Liver (tissue), 9 donors: Measurements from ENCODE around the gene COG2. TPM values are rescaled to one million over a fixed set of nuclear protein-coding genes. Genes with fewer than 3 reads are reported as not detected.

Experiments
- DNase-seq: peaks from one replicate; pipeline ENCODE4 v3.0.0-alpha.2; 2017; ENCODE audit warnings: low spot score
- H3K27ac ChIP-seq, 2 donors: one replicate each; pipeline ENCODE4 v1.7.0; 2013; ENCODE audit warnings: inconsistent platforms in 2 of 2, low read length in 2 of 2, control low read depth in 1 of 2, low read depth in 1 of 2, mild to moderate bottlenecking in 1 of 2
- H3K27me3 ChIP-seq, 4 donors: one replicate each; pipeline versions ENCODE4 v1.6.1 to v1.7.0; 2013; ENCODE audit warnings: low read length in 3 of 4, inconsistent platforms in 1 of 4, mild to moderate bottlenecking in 1 of 4, moderate library complexity in 1 of 4; ENCODE audit not compliant: control insufficient read depth in 4 of 4, insufficient read depth in 4 of 4
- H3K36me3 ChIP-seq, 4 donors: one replicate each; pipeline versions ENCODE4 v1.6.1 to v1.7.0; 2013; ENCODE audit warnings: low read length in 3 of 4, mild to moderate bottlenecking in 3 of 4, low read depth in 1 of 4, moderate library complexity in 1 of 4; ENCODE audit not compliant: control insufficient read depth in 4 of 4, insufficient read depth in 3 of 4
- H3K4me1 ChIP-seq, 4 donors: one replicate each; pipeline versions ENCODE4 v1.6.1 to v1.7.0; 2013; ENCODE audit warnings: low read length in 3 of 4, mild to moderate bottlenecking in 3 of 4, moderate library complexity in 1 of 4; ENCODE audit not compliant: control insufficient read depth in 4 of 4, insufficient read depth in 4 of 4
- H3K4me3 ChIP-seq, 3 donors: one replicate each; pipeline versions ENCODE4 v1.6.1 to v1.7.0; 2013; ENCODE audit warnings: low read length in 3 of 3, control low read depth in 1 of 3, low read depth in 1 of 3, mild to moderate bottlenecking in 1 of 3
- H3K9ac ChIP-seq, 2 donors: one replicate each; pipeline ENCODE4 v1.7.0; 2013; ENCODE audit warnings: low read length in 2 of 2, mild to moderate bottlenecking in 2 of 2, moderate library complexity in 2 of 2, control low read depth in 1 of 2, low read depth in 1 of 2
- H3K9me3 ChIP-seq, 4 donors: one replicate each; pipeline versions ENCODE4 v1.6.1 to v1.7.0; 2013; ENCODE audit warnings: low read length in 3 of 4; ENCODE audit not compliant: control insufficient read depth in 4 of 4
- ATF3 ChIP-seq: IDR thresholded peaks from 2 replicates; pipeline ENCODE4 v1.6.1; 2016; ENCODE audit warnings: antibody characterized with exemption
- CTCF ChIP-seq: fragments of 150-350 bp; IDR thresholded peaks from 2 replicates; pipeline ENCODE4 v1.5.1; 2017; ENCODE audit warnings: improper control_type of control experiment, low read depth, low read length; ENCODE audit not compliant: missing input control
- EGR1 ChIP-seq, 2 donors: IDR thresholded peaks; 2 replicates each; pipeline ENCODE4 v1.6.1; 2016 to 2018; ENCODE audit warnings: antibody characterized with exemption in 2 of 2, low read depth in 2 of 2
- FOXA2 ChIP-seq: IDR thresholded peaks from 2 replicates; pipeline ENCODE4 v1.6.1; 2016; ENCODE audit warnings: antibody characterized with exemption
- GABPA ChIP-seq, 2 donors: IDR thresholded peaks in 1 of 2; conservative IDR thresholded peaks in 1 of 2; 2 replicates each; pipeline ENCODE4 v1.6.1; 2016; ENCODE audit warnings: antibody characterized with exemption in 2 of 2, mild to moderate bottlenecking in 1 of 2, moderate library complexity in 1 of 2
- HNF4G ChIP-seq: IDR thresholded peaks from 2 replicates; pipeline ENCODE4 v1.6.1; 2016; ENCODE audit warnings: antibody characterized with exemption
- JUND ChIP-seq, 2 donors: IDR thresholded peaks; 2 replicates each; pipeline ENCODE4 v1.6.1; 2016; ENCODE audit warnings: antibody characterized with exemption in 2 of 2
- MAX ChIP-seq: IDR thresholded peaks from 2 replicates; pipeline ENCODE4 v1.6.1; 2016; ENCODE audit warnings: antibody characterized with exemption
- REST ChIP-seq: IDR thresholded peaks from 2 replicates; pipeline ENCODE4 v1.6.1; 2016; ENCODE audit warnings: antibody characterized with exemption, mild to moderate bottlenecking
- RXRA ChIP-seq, 2 donors: IDR thresholded peaks; 2 replicates each; pipeline ENCODE4 v1.6.1; 2017 to 2018; ENCODE audit warnings: antibody characterized with exemption in 2 of 2, mild to moderate bottlenecking in 1 of 2
- SP1 ChIP-seq: IDR thresholded peaks from 2 replicates; pipeline ENCODE4 v1.6.1; 2018; ENCODE audit warnings: antibody characterized with exemption, mild to moderate bottlenecking
- TAF1 ChIP-seq: conservative IDR thresholded peaks from 2 replicates; pipeline ENCODE4 v1.6.1; 2016; ENCODE audit warnings: antibody characterized with exemption, mild to moderate bottlenecking
- YY1 ChIP-seq: IDR thresholded peaks from 2 replicates; pipeline ENCODE4 v1.6.1; 2016; ENCODE audit warnings: antibody characterized with exemption, mild to moderate bottlenecking
- ZBTB33 ChIP-seq: IDR thresholded peaks from 2 replicates; pipeline ENCODE4 v1.6.1; 2016; ENCODE audit warnings: antibody characterized with exemption
- WGBS: extraction: QIAGEN DNeasy Blood & Tissue Kit; methylation state at CpG from one replicate; pipeline ENCODE4 v1.1.7; 2013; 5-methylcytosine and 5-hydroxymethylcytosine counted together
- polyA plus RNA-seq, 2 donors: library from polyadenylated mRNA; stranded (reverse) in 1 of 2; unstranded in 1 of 2; fragments of 200-250 nt in 1 of 2; fragments of >200 nt in 1 of 2; fragmentation: Nextera tagmentation in 1 of 2; extraction: Ambion mirVana in 1 of 2; gene quantifications; one replicate each; pipeline versions ENCODE4 v1.2.1 to v1.2.3, GENCODE V29; 2013 to 2015
- total RNA-seq, 2 donors: library from RNA; depleted of rRNA; stranded (reverse); fragments of >200 nt; gene quantifications; one replicate each; pipeline ENCODE4 v1.2.3, GENCODE V29; 2014
- donor health status: healthy.
- donor health status: healthy.
- donor health status: healthy.
- donor health status: healthy.
- donor health status: healthy.

Gene COG2
- total and polyA plus RNA-seq, 4 donors = 6.4 to 16.1 (median 14.3) TPM

- DNase-seq = no peak
- TF ChIP-seq ZBTB33 (no peak), YY1 (no peak), TAF1 (no peak), SP1 (peak; percentile 18), HNF4G (no peak), RXRA (IDR thresholded peaks at IDR 0.05) (no peak), EGR1 (IDR thresholded peaks at IDR 0.05; ENCODE audit: low read depth in 2 of 2) (peak in 1 of 2 donors; percentile 14), ATF3 (peak; percentile 13)
- H3K4me3 ChIP-seq = no peak overlapping the region
Observed at GRCh38 chr1:230704830-230705229, 62.5 kb downstream of the COG2 start.

GRCh38 chr1:230705289-230706019 is 63.2 kb downstream of the COG2 start:
- TF ChIP-seq FOXA2 = no peak
- peak; percentile 1 for TF ChIP-seq ATF3
- no peak for TF ChIP-seq REST
- TF ChIP-seq GABPA (IDR thresholded peaks at IDR 0.05 in 1 of 2, conservative IDR thresholded peaks at IDR 0.05 in 1 of 2) = no peak
- no peak for TF ChIP-seq SP1
- TF ChIP-seq EGR1 (IDR thresholded peaks at IDR 0.05; ENCODE audit: low read depth in 2 of 2) = peak in 1 of 2 donors; percentile 19
- TF ChIP-seq JUND (IDR thresholded peaks at IDR 0.05) = no peak
- no peak for TF ChIP-seq YY1
- TF ChIP-seq MAX = no peak
- TF ChIP-seq CTCF = no peak
- Histone ChIP-seq H3K27ac (no peak overlapping the region), H3K4me3 (no peak overlapping the region), H3K9ac (no peak overlapping the region), H3K36me3 (peaks cover 17 to 62% (median 44%) of the 10 kb centered on the region in 4 donors), H3K9me3 (no peaks in the 10 kb centered on the region), H3K4me1 (peaks cover 2 to 46% (median 28%) of the 10 kb centered on the region in 4 donors), H3K27me3 (no peaks in the 10 kb centered on the region)
- no peak for DNase-seq
- 87% methylated on average over 18 of the region's 18 CpGs for WGBS

More at GRCh38 chr1:230704830-230705229, 62.5 kb downstream of the COG2 start:
- Histone ChIP-seq H3K36me3 (peaks cover 13 to 60% (median 42%) of the 10 kb centered on the region in 4 donors), H3K9ac (no peak overlapping the region), H3K9me3 (no peaks in the 10 kb centered on the region), H3K27ac (no peak overlapping the region), H3K4me1 (peaks cover 2 to 39% (median 24%) of the 10 kb centered on the region in 4 donors), H3K27me3 (no peaks in the 10 kb centered on the region)
- WGBS = 85% methylated on average over 7 of the region's 7 CpGs
